Measurements from ENCODE around the gene TOX2. TPM values are rescaled to one million over a fixed set of nuclear protein-coding genes. Genes with fewer than 3 reads are reported as not detected.

The TOX2 gene
- total RNA-seq, 4 donors from 2014 or later: 3.4 to 7.7 (median 5.2) TPM

DNA sequence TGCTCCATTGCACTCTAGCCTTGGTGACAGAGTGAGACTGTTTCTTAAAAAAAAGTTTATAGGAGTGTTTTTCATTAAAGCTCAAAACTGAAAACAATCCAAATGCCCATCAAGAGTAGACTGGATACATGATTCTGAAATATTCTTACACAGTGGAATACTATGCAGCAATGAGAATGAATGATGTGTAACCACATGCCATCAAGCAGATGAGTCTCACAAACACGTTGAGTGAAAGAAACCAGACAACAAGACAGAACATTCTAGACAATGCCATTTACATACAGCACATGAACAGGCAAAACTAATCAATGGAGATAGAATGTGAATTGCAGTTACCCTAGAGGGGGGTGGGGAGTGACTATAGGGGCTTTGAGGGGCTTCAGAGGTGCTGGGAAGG, 72.4 kb downstream of the TOX2 start:
- Histone ChIP-seq H3K9me3 (no peaks in the 10 kb centered on the region), H3K27me3 (no peaks in the 10 kb centered on the region), H3K4me1 (no peaks in the 10 kb centered on the region), H3K4me3 (replicated peaks in 1 of 3) (no peak overlapping the region), H3K27ac (no peak overlapping the region), H3K36me3 (no peaks in the 10 kb centered on the region)
- TF ChIP-seq POLR2A (IDR thresholded peaks at IDR 0.05) (no peak), CTCF (IDR thresholded peaks at IDR 0.05) (no peak)
- intact Hi-C loops (cut with DNase I): no loop called here
- DNase-seq: no peak
- 72 to 84% methylated on average over 1 of the region's 1 CpG for WGBS, 2 donors

DNA sequence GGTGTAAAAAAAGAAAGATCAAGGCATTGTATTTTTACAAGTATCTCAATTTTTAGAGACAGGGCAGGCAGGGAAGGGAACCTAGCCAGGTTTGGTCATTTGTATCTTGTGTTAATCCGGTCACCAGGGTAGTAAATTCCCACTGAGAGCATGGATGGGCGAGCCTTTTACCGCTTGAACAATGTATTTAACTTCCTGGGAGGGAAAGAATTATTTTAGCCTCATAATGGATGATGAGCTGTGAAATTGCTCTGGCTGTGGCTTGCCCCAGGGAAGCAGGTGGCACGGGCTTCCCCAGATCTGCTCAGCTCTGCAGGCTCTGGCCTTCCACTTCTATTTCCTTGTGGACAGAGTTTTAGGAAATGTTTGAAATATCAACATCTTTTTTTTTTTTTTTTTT, 72.9 kb downstream of the TOX2 start:
- no peak overlapping the region for H3K27ac ChIP-seq
- WGBS, 2 donors: 59 to 70% methylated on average over 4 of the region's 4 CpGs

DNA sequence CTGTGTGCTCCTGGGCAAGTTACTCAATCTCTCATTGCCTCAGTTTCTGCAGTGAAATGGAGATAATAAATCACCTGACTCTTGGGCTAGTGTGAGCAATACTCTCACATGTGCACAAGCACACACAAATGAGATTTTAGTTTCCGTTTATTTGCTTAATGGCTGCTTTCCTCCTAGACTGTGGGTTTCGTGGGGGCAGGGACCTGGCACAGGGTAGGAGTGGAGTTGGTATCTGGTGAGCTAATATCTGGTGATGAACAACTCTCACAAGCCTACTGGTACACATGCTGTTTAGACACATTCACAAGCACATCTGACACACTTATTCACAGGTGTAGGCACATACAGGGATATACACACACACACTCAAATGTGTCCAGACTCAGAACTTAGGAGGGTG, 73.8 kb downstream of the TOX2 start:
- Histone ChIP-seq H3K4me3 (replicated peaks in 1 of 3) (no peak overlapping the region), H3K36me3 (no peaks in the 10 kb centered on the region), H3K4me1 (no peaks in the 10 kb centered on the region), H3K9me3 (no peaks in the 10 kb centered on the region), H3K27me3 (no peaks in the 10 kb centered on the region), H3K27ac (no peak overlapping the region)
- DNase-seq: no peak
- intact Hi-C loops (cut with DNase I): no loop called here
- WGBS, 2 donors: 82 to 93% methylated on average over 2 of the region's 2 CpGs
- TF ChIP-seq POLR2A (IDR thresholded peaks at IDR 0.05) (no peak), CTCF (IDR thresholded peaks at IDR 0.05) (no peak)

More for the DNA sequence above, 72.9 kb downstream of the TOX2 start:
- no peaks in the 10 kb centered on the region for H3K9me3 ChIP-seq
- H3K27me3 ChIP-seq: no peaks in the 10 kb centered on the region
- TF ChIP-seq CTCF (IDR thresholded peaks at IDR 0.05) (no peak), POLR2A (IDR thresholded peaks at IDR 0.05) (no peak)
- intact Hi-C loops (cut with DNase I): no loop called here
- no peaks in the 10 kb centered on the region for H3K4me1 ChIP-seq
- no peak for DNase-seq
- no peaks in the 10 kb centered on the region for H3K36me3 ChIP-seq
- H3K4me3 ChIP-seq (replicated peaks in 1 of 3): no peak overlapping the region

DNA sequence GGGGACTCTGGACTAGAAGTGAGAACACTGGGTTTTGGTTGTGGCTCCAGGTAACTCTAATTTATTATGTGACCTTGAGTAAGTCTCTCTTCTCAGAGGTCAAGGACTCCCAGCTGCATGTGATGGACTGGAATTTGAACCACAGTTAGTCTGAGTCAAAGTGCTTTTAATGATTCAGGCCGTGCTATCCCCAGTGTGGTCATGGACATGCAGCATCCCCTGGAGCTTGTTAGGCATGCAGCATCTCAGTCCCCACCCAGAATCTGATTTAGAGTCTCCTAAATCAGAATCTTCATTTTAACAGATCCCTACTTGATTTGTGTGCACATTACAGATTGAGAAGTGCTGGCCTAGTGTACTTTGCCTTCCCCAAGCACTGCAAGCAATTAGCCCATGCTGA, 74.2 kb downstream of the TOX2 start:
- no peak overlapping the region for H3K4me3 ChIP-seq (replicated peaks in 1 of 3)
- WGBS, 2 donors: 75 to 80% methylated on average over 1 of the region's 1 CpG
- TF ChIP-seq POLR2A (IDR thresholded peaks at IDR 0.05) (no peak), CTCF (IDR thresholded peaks at IDR 0.05) (no peak)
- H3K27ac ChIP-seq: no peak overlapping the region
- intact Hi-C loops (cut with DNase I): no loop called here
- no peaks in the 10 kb centered on the region for H3K9me3 ChIP-seq
- H3K36me3 ChIP-seq: no peaks in the 10 kb centered on the region
- no peaks in the 10 kb centered on the region for H3K4me1 ChIP-seq
- no peaks in the 10 kb centered on the region for H3K27me3 ChIP-seq
- DNase-seq: no peak

DNA sequence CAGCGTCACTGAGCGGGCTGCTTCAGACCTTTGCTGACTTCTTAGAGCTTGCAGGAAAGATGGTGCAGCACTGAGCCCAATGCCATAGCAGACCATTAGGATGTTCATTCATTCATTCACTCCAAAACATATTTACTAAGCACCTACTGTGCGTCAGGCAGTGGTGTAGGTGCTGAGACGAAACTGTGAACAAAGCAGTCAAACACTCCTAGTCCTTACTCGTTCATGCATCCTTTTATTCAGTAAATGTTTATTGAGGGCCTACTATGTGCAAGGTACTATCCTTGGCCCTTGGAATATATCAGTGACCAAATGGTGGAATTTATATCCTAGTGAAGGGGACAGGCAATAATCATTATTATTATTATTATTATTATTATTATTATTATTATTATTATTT, 76.6 kb downstream of the TOX2 start:
- no peak overlapping the region for H3K27ac ChIP-seq
- H3K4me3 ChIP-seq (replicated peaks in 1 of 3): no peak overlapping the region
- intact Hi-C loops (cut with DNase I): no loop called here
- no peak for DNase-seq
- TF ChIP-seq POLR2A (IDR thresholded peaks at IDR 0.05) (no peak), CTCF (IDR thresholded peaks at IDR 0.05) (no peak)
- no peaks in the 10 kb centered on the region for H3K36me3 ChIP-seq
- H3K4me1 ChIP-seq: no peaks in the 10 kb centered on the region
- H3K27me3 ChIP-seq: no peaks in the 10 kb centered on the region
- H3K9me3 ChIP-seq: no peaks in the 10 kb centered on the region
- 93 to 97% methylated on average over 5 of the region's 5 CpGs for WGBS, 2 donors

Data from thyroid gland (tissue), 4 donors.